ENCODE results near the gene PDXP. TPM values are rescaled to one million over a fixed set of nuclear protein-coding genes. Genes with fewer than 3 reads are reported as not detected.

Gene PDXP
- polyA plus RNA-seq, 1 donor (not counting 4 experiments of a cell fraction or from before 2014, with no cell fraction given) = 5.2 TPM

GRCh38 chr22:37626144-37626543 is 32.4 kb upstream of the PDXP start:
- no peak overlapping the region for H2AFZ ChIP-seq (ENCODE audit: control insufficient read depth, low read length)
- H3K9me3 ChIP-seq (ENCODE audit: control insufficient read depth, low read depth, low read length) = no peaks in the 10 kb centered on the region
- no peaks in the 10 kb centered on the region for H3K27me3 ChIP-seq (ENCODE audit: control insufficient read depth, extremely low read depth, insufficient read depth, low read length)
- peaks cover 27 to 28% of the 10 kb centered on the region in 2 experiments for H3K36me3 ChIP-seq (ENCODE audit: control insufficient read depth in 2 of 2, extremely low read depth in 1 of 2, insufficient read depth in 2 of 2, low read length in 2 of 2)
- no peaks in the 10 kb centered on the region for H3K79me2 ChIP-seq (ENCODE audit: control insufficient read depth, insufficient read depth, low read length)
- no peak overlapping the region for H3K4me2 ChIP-seq (ENCODE audit: control insufficient read depth, extremely low read depth, insufficient read depth, low read depth, low read length)
- no peaks in the 10 kb centered on the region for H4K20me1 ChIP-seq (ENCODE audit: control insufficient read depth, extremely low read depth, insufficient read depth, low read length)
- DNase-seq (ENCODE audit: low read depth, low spot score) (no peak), FAIRE-seq (no peak)
- dilution Hi-C loops (cut with MboI; ENCODE audit: extremely low pct_ligation_motif_present, low sequenced_read_pairs) = no loop called here
- peaks cover 7% of the 10 kb centered on the region for H3K4me1 ChIP-seq (ENCODE audit: control insufficient read depth, extremely low read depth, insufficient read depth, low read length)
- no peak overlapping the region for H3K4me3 ChIP-seq (ENCODE audit: control insufficient read depth in 2 of 3, extremely low read depth in 1 of 3, insufficient read depth in 2 of 3, low read depth in 1 of 3, low read length in 3 of 3)
- H3K27ac ChIP-seq (ENCODE audit: control insufficient read depth, insufficient read depth, low read length) = no peak overlapping the region
- H3K9me1 ChIP-seq (ENCODE audit: control insufficient read depth, extremely low read depth, insufficient read depth, low read length) = no peaks in the 10 kb centered on the region
- no peak for TF ChIP-seq EZH2 (IDR thresholded peaks at IDR 0.05; ENCODE audit: low read length)
- TF ChIP-seq CTCF (optimal IDR thresholded peaks at IDR 0.05 in 1 of 3, IDR thresholded peaks at IDR 0.05 in 1 of 3, conservative IDR thresholded peaks at IDR 0.05 in 1 of 3; ENCODE audit: extremely low read depth in 1 of 3, insufficient read depth in 2 of 3, low read length in 3 of 3) = no peak
- H3K9ac ChIP-seq (ENCODE audit: control insufficient read depth, extremely low read depth, insufficient read depth, low read length) = no peak overlapping the region

- no peak for DNase-seq (ENCODE audit: low read depth, low spot score)
- TF ChIP-seq CTCF (optimal IDR thresholded peaks at IDR 0.05 in 1 of 3, IDR thresholded peaks at IDR 0.05 in 1 of 3, conservative IDR thresholded peaks at IDR 0.05 in 1 of 3; ENCODE audit: extremely low read depth in 1 of 3, insufficient read depth in 2 of 3, low read length in 3 of 3) (no peak), EZH2 (IDR thresholded peaks at IDR 0.05; ENCODE audit: low read length) (no peak)
- H3K27me3 ChIP-seq (ENCODE audit: control insufficient read depth, extremely low read depth, insufficient read depth, low read length) = no peaks in the 10 kb centered on the region
- H3K4me1 ChIP-seq (ENCODE audit: control insufficient read depth, extremely low read depth, insufficient read depth, low read length) = peaks cover 7% of the 10 kb centered on the region
- no peak overlapping the region for H3K9ac ChIP-seq (ENCODE audit: control insufficient read depth, extremely low read depth, insufficient read depth, low read length)
- H3K27ac ChIP-seq (ENCODE audit: control insufficient read depth, insufficient read depth, low read length) = no peak overlapping the region
- no peaks in the 10 kb centered on the region for H3K79me2 ChIP-seq (ENCODE audit: control insufficient read depth, insufficient read depth, low read length)
- dilution Hi-C loops (cut with MboI; ENCODE audit: extremely low pct_ligation_motif_present, low sequenced_read_pairs) = no loop called here
- no peaks in the 10 kb centered on the region for H3K9me1 ChIP-seq (ENCODE audit: control insufficient read depth, extremely low read depth, insufficient read depth, low read length)
- no peak overlapping the region for H3K4me2 ChIP-seq (ENCODE audit: control insufficient read depth, extremely low read depth, insufficient read depth, low read depth, low read length)
- H4K20me1 ChIP-seq (ENCODE audit: control insufficient read depth, extremely low read depth, insufficient read depth, low read length) = no peaks in the 10 kb centered on the region
- no peak for FAIRE-seq
- no peak overlapping the region for H2AFZ ChIP-seq (ENCODE audit: control insufficient read depth, low read length)
- no peaks in the 10 kb centered on the region for H3K9me3 ChIP-seq (ENCODE audit: control insufficient read depth, low read depth, low read length)
- no peak overlapping the region for H3K4me3 ChIP-seq (ENCODE audit: control insufficient read depth in 2 of 3, extremely low read depth in 1 of 3, insufficient read depth in 2 of 3, low read depth in 1 of 3, low read length in 3 of 3)
- peaks cover 29% of the 10 kb centered on the region in 2 experiments for H3K36me3 ChIP-seq (ENCODE audit: control insufficient read depth in 2 of 2, extremely low read depth in 1 of 2, insufficient read depth in 2 of 2, low read length in 2 of 2)
Observed at GRCh38 chr22:37626556-37627075, 31.9 kb upstream of the PDXP start.

Data from keratinocyte (primary cell).